ENCODE measurements around the gene MRNIP.

Gene MRNIP

GRCh38 chr5:179889885-179890284 is 31.3 kb upstream of the MRNIP start:
- DNase-seq (ENCODE audit: low read depth in 2 of 2), result no peak

- DNase-seq (ENCODE audit: low read depth in 2 of 2), result no peak
These were observed 29.2 kb upstream of the MRNIP start for GRCh38 chr5:179887802-179888201.

GRCh38 chr5:179887095-179887494 is 28.5 kb upstream of the MRNIP start:
- DNase-seq (ENCODE audit: low read depth in 2 of 2), result no peak

- no peak for DNase-seq (ENCODE audit: low read depth in 2 of 2)
These were observed 27.7 kb upstream of the MRNIP start for GRCh38 chr5:179886190-179886911.

GRCh38 chr5:179885491-179886090 is 27.0 kb upstream of the MRNIP start:
- DNase-seq (ENCODE audit: low read depth in 2 of 2), result no peak

GRCh38 chr5:179883163-179883562 is 24.5 kb upstream of the MRNIP start:
- no peak for DNase-seq (ENCODE audit: low read depth in 2 of 2)

GRCh38 chr5:179882338-179882737 is 23.7 kb upstream of the MRNIP start:
- DNase-seq (ENCODE audit: low read depth in 2 of 2), result no peak

GRCh38 chr5:179880848-179881590 is 22.4 kb upstream of the MRNIP start:
- no peak for DNase-seq (ENCODE audit: low read depth in 2 of 2)

- no peak for DNase-seq (ENCODE audit: low read depth in 2 of 2)
These were observed 21.5 kb upstream of the MRNIP start for GRCh38 chr5:179880066-179880650.

- no peak for DNase-seq (ENCODE audit: low read depth in 2 of 2)
These were observed 21.0 kb upstream of the MRNIP start for GRCh38 chr5:179879690-179880010.

GRCh38 chr5:179879003-179879689 is 20.5 kb upstream of the MRNIP start:
- DNase-seq (ENCODE audit: low read depth in 2 of 2), result no peak

GRCh38 chr5:179878222-179879002 is 19.8 kb upstream of the MRNIP start:
- no peak for DNase-seq (ENCODE audit: low read depth in 2 of 2)

- no peak for DNase-seq (ENCODE audit: low read depth in 2 of 2)
These were observed 18.0 kb upstream of the MRNIP start for GRCh38 chr5:179876610-179876952.

- DNase-seq (ENCODE audit: low read depth in 2 of 2), result no peak
These were observed 17.4 kb upstream of the MRNIP start for GRCh38 chr5:179875741-179876609.

- no peak for DNase-seq (ENCODE audit: low read depth in 2 of 2)
These were observed 16.1 kb upstream of the MRNIP start for GRCh38 chr5:179874536-179875292.

GRCh38 chr5:179874136-179874535 is 15.5 kb upstream of the MRNIP start:
- DNase-seq (ENCODE audit: low read depth in 2 of 2), result no peak

- no peak for DNase-seq (ENCODE audit: low read depth in 2 of 2)
These were observed 15.0 kb upstream of the MRNIP start for GRCh38 chr5:179873588-179874110.

- DNase-seq (ENCODE audit: low read depth in 2 of 2), result no peak
These were observed 14.4 kb upstream of the MRNIP start for GRCh38 chr5:179872828-179873575.
